WTC11 (cell line): Measurements from ENCODE around the gene ALG1L2.
"Not testable (repeated sequence)": the region's sequence is repeated elsewhere in the genome, so short reads cannot be mapped to it uniquely, and the experiment has no call there.

Experiments used
- CBFB ChIP-seq: sonication (generic); formaldehyde crosslinking; IDR thresholded peaks from 2 replicates; pipeline ENCODE4 v1.8.1; 2022; ENCODE audit warnings: mild to moderate bottlenecking, low read depth, missing genetic modification reagents
- CREB1 ChIP-seq: sonication (generic); formaldehyde crosslinking; IDR thresholded peaks from 2 replicates; pipeline ENCODE4 v1.8.0; 2023; ENCODE audit warnings: mild to moderate bottlenecking, missing genetic modification reagents
- CTCF ChIP-seq: fragments of 200-600 bp; IDR thresholded peaks from 2 replicates; pipeline ENCODE4 v1.8.0; 2022; ENCODE audit warnings: antibody characterized with exemption
- E2F1 ChIP-seq: sonication (generic); formaldehyde crosslinking; IDR thresholded peaks from 2 replicates; pipeline ENCODE4 v1.8.0; 2022; ENCODE audit warnings: mild to moderate bottlenecking, missing genetic modification reagents
- FOXK1 ChIP-seq: sonication (generic); formaldehyde crosslinking; IDR thresholded peaks from 2 replicates; pipeline ENCODE4 v1.8.0; 2022; ENCODE audit warnings: mild to moderate bottlenecking, moderate library complexity, missing genetic modification reagents
- FOXP4 ChIP-seq: sonication (generic); formaldehyde crosslinking; IDR thresholded peaks from 2 replicates; pipeline ENCODE4 v1.8.0; 2022; ENCODE audit warnings: mild to moderate bottlenecking, missing genetic modification reagents
- IRF2 ChIP-seq: sonication (generic); formaldehyde crosslinking; IDR thresholded peaks from 2 replicates; pipeline ENCODE4 v1.8.0; 2022; ENCODE audit warnings: low read depth, missing genetic modification reagents, borderline replicate concordance
- JUN ChIP-seq: sonication (generic); formaldehyde crosslinking; IDR thresholded peaks from 2 replicates; pipeline ENCODE4 v1.8.0; 2023; ENCODE audit warnings: mild to moderate bottlenecking, missing genetic modification reagents
- MAX ChIP-seq: sonication (generic); formaldehyde crosslinking; IDR thresholded peaks from 2 replicates; pipeline ENCODE4 v1.8.0; 2022; ENCODE audit warnings: mild to moderate bottlenecking, missing genetic modification reagents
- MXD4 ChIP-seq: fragments of 250-450 bp; sonication (Bioruptor Pico); IDR thresholded peaks from 2 replicates; pipeline ENCODE4 v1.8.0; 2021; ENCODE audit warnings: mild to moderate bottlenecking, moderate library complexity, borderline replicate concordance
- NR2C2 ChIP-seq: sonication (generic); formaldehyde crosslinking; IDR thresholded peaks from 2 replicates; pipeline ENCODE4 v1.8.0; 2022; ENCODE audit warnings: mild to moderate bottlenecking, missing genetic modification reagents
- SP1 ChIP-seq: sonication (generic); formaldehyde crosslinking; conservative IDR thresholded peaks from 2 replicates; pipeline ENCODE4 v1.8.1; 2022; ENCODE audit warnings: missing genetic modification reagents
- TEAD4 ChIP-seq: sonication (generic); formaldehyde crosslinking; IDR thresholded peaks from 2 replicates; pipeline ENCODE4 v1.8.0; 2022; ENCODE audit warnings: mild to moderate bottlenecking, missing genetic modification reagents
- ZNF219 ChIP-seq: sonication (generic); formaldehyde crosslinking; IDR thresholded peaks from 2 replicates; pipeline ENCODE4 v1.8.0; 2023; ENCODE audit warnings: missing genetic modification reagents, mild to moderate bottlenecking, borderline replicate concordance

- TF ChIP-seq CTCF, result peak; percentile 26; the same call in 1 of the 2 replicates
- not testable (repeated sequence) for TF ChIP-seq JUN (CRISPR knock-in tag); MXD4 (CRISPR knock-in tag); CBFB (CRISPR knock-in tag); SP1; ZNF219 (CRISPR knock-in tag); MAX (CRISPR knock-in tag); TEAD4 (CRISPR knock-in tag); FOXP4 (CRISPR knock-in tag); E2F1; IRF2 (CRISPR knock-in tag); CREB1 (CRISPR knock-in tag); NR2C2 (CRISPR knock-in tag); FOXK1 (CRISPR knock-in tag)
These were observed 62.2 kb downstream of the ALG1L2 start for GRCh38 chr3:130143648-130144327.
